B cell (primary cell): ENCODE results near the gene ADK. TPM values are rescaled to one million over a fixed set of nuclear protein-coding genes. Genes with fewer than 3 reads are reported as not detected.

Source experiments
- ATAC-seq: fragments of 200-7000 bp; cut with Tn5 transposase; one replicate; pipeline ENCODE4 v1.10.0; 2021; ENCODE audit warnings: low read depth, mild to moderate bottlenecking, moderate number of reproducible peaks, moderate library complexity
- CTCF ChIA-PET: fragments of 350-600 bp; sonication (Branson Sonifier 250); formaldehyde crosslinking; loops from one replicate; lab custom pipeline; 2021; ENCODE audit warnings: antibody characterized with exemption, inconsistent platforms; lab: Charles Lee
- POLR2A ChIA-PET: fragments of 350-600 bp; sonication (Branson Sonifier 250); formaldehyde crosslinking; loops from one replicate; lab custom pipeline; 2021; ENCODE audit warnings: antibody characterized with exemption; lab: Charles Lee
- DNase-seq: peaks from one replicate; pipeline ENCODE4 v3.0.0; 2013
- H2AFZ ChIP-seq: 2 replicates; pipeline ENCODE4 v1.6.1; 2012; ENCODE audit warnings: mild to moderate bottlenecking, low read depth, low read length; ENCODE audit not compliant: insufficient read depth, poor library complexity, severe bottlenecking
- H3K27ac ChIP-seq, 2 donors: 1 replicate in 1 of 2; 2 replicates in 1 of 2; pipeline ENCODE4 v1.5.1; 2012 to 2013; ENCODE audit warnings: low read length in 2 of 2, mild to moderate bottlenecking in 2 of 2, moderate library complexity in 1 of 2
- H3K27me3 ChIP-seq, 4 experiments: fragments of 200-600 bp in 1 of 4; sonication (generic) in 1 of 4; replicated peaks in 1 of 4; 1 replicate in 2 of 4; 2 replicates in 2 of 4; pipeline versions ENCODE4 v1.6.1 to v1.7.0; 2013 to 2016; ENCODE audit warnings: low read length in 3 of 4, mild to moderate bottlenecking in 2 of 4, mixed read lengths in 1 of 4, moderate library complexity in 1 of 4; ENCODE audit not compliant: insufficient read depth in 4 of 4, control insufficient read depth in 3 of 4; ENCODE audit errors: control extremely low read depth in 1 of 4
- H3K36me3 ChIP-seq, 2 experiments: replicated peaks in 1 of 2; 1 replicate in 1 of 2; 2 replicates in 1 of 2; pipeline versions ENCODE4 v1.6.1 to v1.7.1; 2013; ENCODE audit warnings: low read length in 1 of 2; ENCODE audit not compliant: insufficient read depth in 2 of 2, control insufficient read depth in 1 of 2; ENCODE audit errors: control extremely low read depth in 1 of 2, extremely low read depth in 1 of 2
- H3K4me1 ChIP-seq, 2 donors: fragments of 200-600 bp in 1 of 2; sonication (generic) in 1 of 2; 1 replicate in 1 of 2; 2 replicates in 1 of 2; pipeline versions ENCODE4 v1.5.1 to v1.6.1; 2013 to 2017; ENCODE audit warnings: low read length in 2 of 2; ENCODE audit not compliant: control insufficient read depth in 2 of 2, insufficient read depth in 2 of 2
- H3K4me2 ChIP-seq: replicated peaks from 2 replicates; pipeline ENCODE3; 2012; ENCODE audit warnings: mild to moderate bottlenecking, low read depth, low read length; ENCODE audit not compliant: poor library complexity, severe bottlenecking
- H3K4me3 ChIP-seq, 5 experiments: fragments of 200-600 bp in 1 of 5; sonication (generic) in 1 of 5; 1 replicate in 3 of 5; 2 replicates in 2 of 5; pipeline versions ENCODE4 v1.5.1 to v1.7.0; 2011 to 2016; ENCODE audit warnings: low read length in 4 of 5, mild to moderate bottlenecking in 4 of 5, low read depth in 2 of 5, control low read depth in 1 of 5, moderate library complexity in 1 of 5; ENCODE audit not compliant: insufficient read depth in 1 of 5; ENCODE audit errors: control extremely low read depth in 1 of 5, extremely low read depth in 1 of 5
- H3K79me2 ChIP-seq: fragments of 200-600 bp; sonication (generic); one replicate; pipeline ENCODE4 v1.6.0; 2016; ENCODE audit warnings: low read length; ENCODE audit not compliant: control insufficient read depth, insufficient read depth
- H3K9ac ChIP-seq: fragments of 200-600 bp; sonication (generic); 2 replicates; pipeline ENCODE4 v1.6.1; 2017; ENCODE audit warnings: mild to moderate bottlenecking, low read length, moderate library complexity
- H3K9me3 ChIP-seq, 3 donors: one replicate each; pipeline versions ENCODE4 v1.6.1 to v1.7.1; 2013; ENCODE audit warnings: low read length in 2 of 3; ENCODE audit not compliant: control insufficient read depth in 2 of 3, insufficient read depth in 1 of 3; ENCODE audit errors: control extremely low read depth in 1 of 3
- H4K20me1 ChIP-seq: 2 replicates; pipeline ENCODE4 v1.6.0; 2012; ENCODE audit warnings: mild to moderate bottlenecking, low read length; ENCODE audit not compliant: insufficient read depth, control insufficient read depth, poor library complexity, severe bottlenecking
- H3K27ac Mint-ChIP-seq: one replicate; pipeline ENCODE4 v1.8.0; 2021; ENCODE audit warnings: mixed read lengths
- H3K27me3 Mint-ChIP-seq: one replicate; pipeline ENCODE4 v1.8.0; 2021; ENCODE audit warnings: mixed read lengths
- H3K4me1 Mint-ChIP-seq: one replicate; pipeline ENCODE4 v1.8.0; 2021; ENCODE audit warnings: mixed read lengths
- H3K4me3 Mint-ChIP-seq: one replicate; pipeline ENCODE4 v1.8.0; 2021; ENCODE audit warnings: mixed read lengths
- H3K9me3 Mint-ChIP-seq: one replicate; pipeline ENCODE4 v1.8.0; 2022; ENCODE audit warnings: mixed read lengths; ENCODE audit not compliant: insufficient read depth
- EZH2 ChIP-seq: IDR thresholded peaks from 2 replicates; pipeline ENCODE4 v1.6.1; 2012; ENCODE audit warnings: borderline replicate concordance, low read depth, mild to moderate bottlenecking, moderate library complexity, low read length; ENCODE audit not compliant: insufficient read depth, poor library complexity, severe bottlenecking
- WGBS: methylation state at CpG from one replicate; pipeline ENCODE4 v1.1.5; 2013; ENCODE audit warnings: missing lambda C conversion rate; ENCODE audit not compliant: insufficient coverage; 5-methylcytosine and 5-hydroxymethylcytosine counted together
- intact Hi-C: fragments of 100-400 bp; cut with micrococcal nuclease; formaldehyde crosslinking; loops from one replicate; pipeline ENCODE4 v1.10.0; 2022
- polyA plus RNA-seq: library from polyadenylated mRNA; depleted of rRNA; stranded (reverse); fragments of >200 nt; gene quantifications from 2 replicates; pipeline ENCODE4 v1.2.3, GENCODE V29; 2012
- total RNA-seq, 2 donors: library from RNA; stranded (reverse); fragments of 120-200 nt in 1 of 2; gene quantifications; 1 replicate in 1 of 2; 2 replicates in 1 of 2; pipeline versions ENCODE4 v1.2.3 to v1.2.4, GENCODE V29; 2013 to 2022
- TF ChIP-seq, protein P1 (sequence below): fragments of 200-600 bp; IDR thresholded peaks from one replicate; pipeline ENCODE4 v1.8.0; 2022; ENCODE audit warnings: antibody characterized with exemption, mild to moderate bottlenecking

Gene ADK
- total and polyA plus RNA-seq, 2 donors (not counting 1 experiment from before 2014, with no cell fraction given), result 37.2 to 52.6 TPM

DNA sequence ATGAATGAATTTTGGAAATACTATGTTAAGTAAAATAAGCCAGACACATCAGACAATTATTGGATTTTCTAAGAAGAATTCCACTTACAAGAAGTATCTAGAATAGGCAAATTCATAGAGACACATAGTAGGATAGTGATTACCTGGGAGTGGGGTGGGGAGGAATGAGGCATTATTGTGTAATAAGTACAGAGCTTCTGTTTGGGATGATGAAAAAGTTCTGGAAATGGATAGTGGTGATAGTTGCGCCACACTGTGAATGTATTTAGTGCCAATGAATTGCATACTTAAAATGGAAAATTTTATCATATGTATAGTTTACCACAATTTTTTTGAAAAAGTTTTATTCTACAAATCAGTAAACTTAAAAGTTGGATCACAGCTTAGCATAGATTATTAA lies 378.2 kb downstream of the ADK start:
- ATAC-seq (no peak), DNase-seq (no peak)
- Histone ChIP-seq H3K9me3 (no peaks in the 10 kb centered on the region), H4K20me1 (no peaks in the 10 kb centered on the region), H3K4me2 (no peak overlapping the region), H3K79me2 (no peaks in the 10 kb centered on the region), H3K4me3 (no peak overlapping the region), H2AFZ (no peak overlapping the region), H3K36me3 (peaks cover 2 to 9% of the 10 kb centered on the region in 2 experiments), H3K27ac (no peak overlapping the region), H3K9ac (no peak overlapping the region), H3K27me3 (no peaks in the 10 kb centered on the region), H3K4me1 (peaks cover 0 to 3% of the 10 kb centered on the region in 2 donors)
- Mint-ChIP-seq H3K27me3 (no peaks in the 10 kb centered on the region), H3K4me3 (no peak overlapping the region), H3K9me3 (no peaks in the 10 kb centered on the region), H3K27ac (no peak overlapping the region), H3K4me1 (peaks cover 6% of the 10 kb centered on the region)
- no CpG with 5 or more reads among the region's 1 CpG for WGBS
- intact Hi-C loops, result no loop called here
- TF ChIP-seq, protein P1, sequence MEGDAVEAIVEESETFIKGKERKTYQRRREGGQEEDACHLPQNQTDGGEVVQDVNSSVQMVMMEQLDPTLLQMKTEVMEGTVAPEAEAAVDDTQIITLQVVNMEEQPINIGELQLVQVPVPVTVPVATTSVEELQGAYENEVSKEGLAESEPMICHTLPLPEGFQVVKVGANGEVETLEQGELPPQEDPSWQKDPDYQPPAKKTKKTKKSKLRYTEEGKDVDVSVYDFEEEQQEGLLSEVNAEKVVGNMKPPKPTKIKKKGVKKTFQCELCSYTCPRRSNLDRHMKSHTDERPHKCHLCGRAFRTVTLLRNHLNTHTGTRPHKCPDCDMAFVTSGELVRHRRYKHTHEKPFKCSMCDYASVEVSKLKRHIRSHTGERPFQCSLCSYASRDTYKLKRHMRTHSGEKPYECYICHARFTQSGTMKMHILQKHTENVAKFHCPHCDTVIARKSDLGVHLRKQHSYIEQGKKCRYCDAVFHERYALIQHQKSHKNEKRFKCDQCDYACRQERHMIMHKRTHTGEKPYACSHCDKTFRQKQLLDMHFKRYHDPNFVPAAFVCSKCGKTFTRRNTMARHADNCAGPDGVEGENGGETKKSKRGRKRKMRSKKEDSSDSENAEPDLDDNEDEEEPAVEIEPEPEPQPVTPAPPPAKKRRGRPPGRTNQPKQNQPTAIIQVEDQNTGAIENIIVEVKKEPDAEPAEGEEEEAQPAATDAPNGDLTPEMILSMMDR, result no peak
- TF ChIP-seq EZH2, result no peak
- POLR2A ChIA-PET, result no interaction called here
- CTCF ChIA-PET, result no interaction called here

DNA sequence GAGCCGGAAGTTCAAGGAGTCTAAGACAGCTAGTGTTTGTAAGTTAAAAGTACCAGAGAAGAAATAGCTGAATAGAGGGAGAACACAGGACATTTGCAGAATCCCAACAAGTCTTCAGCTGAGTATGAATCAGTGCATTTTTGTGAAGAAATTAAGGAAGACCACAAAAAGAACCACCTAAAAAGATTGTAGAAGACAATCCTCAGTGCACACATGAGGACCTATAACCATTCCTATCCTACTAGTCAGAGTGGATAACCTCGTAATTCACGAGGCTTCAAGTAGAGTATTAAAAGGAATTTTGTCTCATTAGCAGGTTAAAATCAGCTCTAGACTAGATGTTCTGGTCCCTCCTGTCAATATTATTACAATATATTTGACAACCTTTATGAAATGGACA lies 380.0 kb downstream of the ADK start:
- H3K9me3 Mint-ChIP-seq, result no peaks in the 10 kb centered on the region
- H3K36me3 ChIP-seq, result peaks cover 2 to 9% of the 10 kb centered on the region in 2 experiments
- ChIA-PET CTCF (interaction anchor here (0.6 kb wide), 1 partner anchor 58 kb away, joined by 3 read pairs; no protein-coding TSS in a partner anchor), POLR2A (no interaction called here)
- intact Hi-C loops, result loop anchor here (10.0 kb wide), 1 partner anchor 54 kb away; no protein-coding TSS in a partner anchor
- no peaks in the 10 kb centered on the region for H3K27me3 ChIP-seq
- no peak overlapping the region for H3K4me3 Mint-ChIP-seq
- peaks cover 4% of the 10 kb centered on the region for H4K20me1 ChIP-seq
- H3K4me2 ChIP-seq, result no peak overlapping the region
- no peak overlapping the region for H3K27ac Mint-ChIP-seq
- no peak overlapping the region for H3K4me3 ChIP-seq
- no peak overlapping the region for H3K9ac ChIP-seq
- H3K9me3 ChIP-seq, result no peaks in the 10 kb centered on the region
- H3K27me3 Mint-ChIP-seq, result no peaks in the 10 kb centered on the region
- H2AFZ ChIP-seq, result no peak overlapping the region
- 100% methylated on average over 1 of the region's 3 CpGs for WGBS
- DNase-seq (no peak), ATAC-seq (no peak)
- no peak overlapping the region for H3K27ac ChIP-seq
- H3K4me1 Mint-ChIP-seq, result peaks cover 6% of the 10 kb centered on the region
- TF ChIP-seq, protein P1, result no peak
- H3K79me2 ChIP-seq, result no peaks in the 10 kb centered on the region
- H3K4me1 ChIP-seq, result peaks cover 0 to 3% of the 10 kb centered on the region in 2 donors
